Colonic mucosa (tissue), 4 donors: ENCODE data around the gene IFNA21. TPM values are rescaled to one million over a fixed set of nuclear protein-coding genes. Genes with fewer than 3 reads are reported as not detected.
"Not testable (repeated sequence)": the region's sequence is repeated elsewhere in the genome, so short reads cannot be mapped to it uniquely, and the experiment has no call there.

Experiments
- DNase-seq: peaks from one replicate; pipeline ENCODE4 v3.0.0-alpha.2; 2020
- H3K27ac ChIP-seq: fragments of 200-600 bp; one replicate; pipeline ENCODE4 v1.8.0; 2021
- H3K27me3 ChIP-seq: fragments of 200-600 bp; one replicate; pipeline ENCODE4 v1.8.0; 2021
- H3K36me3 ChIP-seq: fragments of 200-600 bp; one replicate; pipeline ENCODE4 v1.8.0; 2021
- H3K4me1 ChIP-seq: fragments of 200-600 bp; one replicate; pipeline ENCODE4 v1.8.0; 2021; ENCODE audit warnings: mild to moderate bottlenecking
- H3K4me3 ChIP-seq: fragments of 200-600 bp; one replicate; pipeline ENCODE4 v1.8.0; 2021
- H3K9ac ChIP-seq, 2 donors: one replicate each; pipeline ENCODE4 v1.7.0; 2013; ENCODE audit warnings: control low read depth in 2 of 2, low read depth in 2 of 2, low read length in 2 of 2
- H3K9me3 ChIP-seq: fragments of 200-600 bp; one replicate; pipeline ENCODE4 v1.8.0; 2021
- intact Hi-C: fragments of 100-400 bp; cut with DNase I; formaldehyde crosslinking; loops from one replicate; pipeline ENCODE4 v1.14.1; 2022
- total RNA-seq, 2 donors: library from RNA; stranded (reverse); fragmentation: NEBNext Ultra II Directional in 1 of 2; extraction: Animal tissue kit (Norgen Biotek cat#: 25700) in 1 of 2; gene quantifications; one replicate each; pipeline ENCODE4 v1.2.1, GENCODE V29; 2021
- TF ChIP-seq, protein P1 (sequence below): fragments of 200-600 bp; IDR thresholded peaks from one replicate; pipeline ENCODE4 v1.8.0; 2022; ENCODE audit warnings: antibody characterized with exemption, mild to moderate bottlenecking
- donor health status: healthy.
- donor health status: DM: no; HTN: no; CAD: no.
- donor health status: DM: no; HTN: no; CAD: no.

The IFNA21 gene
- not detected for total RNA-seq

DNA sequence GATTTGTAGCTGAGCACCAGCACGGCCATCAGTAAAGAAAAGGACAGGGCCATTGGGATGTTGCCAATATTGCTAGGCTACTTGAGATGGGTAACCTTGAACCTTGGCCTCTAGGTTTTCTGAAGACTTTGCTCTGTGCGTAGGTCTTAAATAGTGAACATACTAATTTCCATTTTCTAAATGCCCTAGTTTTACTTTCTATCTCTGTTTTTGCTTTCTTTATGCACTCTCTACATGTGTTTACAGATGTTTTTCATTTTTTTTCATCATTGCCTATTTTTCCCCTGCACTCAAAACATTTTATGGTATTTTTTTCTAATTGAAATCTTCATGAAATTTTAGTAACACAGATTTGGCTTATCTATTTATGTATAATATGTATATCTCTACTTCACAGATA, at the start of gene IFNA21:
Gene IFNA21, minus strand, starts transcription at position 101 of the 400 bp plus-strand sequence. Its CDS starts 48 bp downstream, at position 53.
- DNase-seq, H3K4me1 ChIP-seq, H3K27ac ChIP-seq, H3K36me3 ChIP-seq, intact Hi-C loops, H3K4me3 ChIP-seq, H3K27me3 ChIP-seq, H3K9ac ChIP-seq, H3K9me3 ChIP-seq: not testable (repeated sequence)

DNA sequence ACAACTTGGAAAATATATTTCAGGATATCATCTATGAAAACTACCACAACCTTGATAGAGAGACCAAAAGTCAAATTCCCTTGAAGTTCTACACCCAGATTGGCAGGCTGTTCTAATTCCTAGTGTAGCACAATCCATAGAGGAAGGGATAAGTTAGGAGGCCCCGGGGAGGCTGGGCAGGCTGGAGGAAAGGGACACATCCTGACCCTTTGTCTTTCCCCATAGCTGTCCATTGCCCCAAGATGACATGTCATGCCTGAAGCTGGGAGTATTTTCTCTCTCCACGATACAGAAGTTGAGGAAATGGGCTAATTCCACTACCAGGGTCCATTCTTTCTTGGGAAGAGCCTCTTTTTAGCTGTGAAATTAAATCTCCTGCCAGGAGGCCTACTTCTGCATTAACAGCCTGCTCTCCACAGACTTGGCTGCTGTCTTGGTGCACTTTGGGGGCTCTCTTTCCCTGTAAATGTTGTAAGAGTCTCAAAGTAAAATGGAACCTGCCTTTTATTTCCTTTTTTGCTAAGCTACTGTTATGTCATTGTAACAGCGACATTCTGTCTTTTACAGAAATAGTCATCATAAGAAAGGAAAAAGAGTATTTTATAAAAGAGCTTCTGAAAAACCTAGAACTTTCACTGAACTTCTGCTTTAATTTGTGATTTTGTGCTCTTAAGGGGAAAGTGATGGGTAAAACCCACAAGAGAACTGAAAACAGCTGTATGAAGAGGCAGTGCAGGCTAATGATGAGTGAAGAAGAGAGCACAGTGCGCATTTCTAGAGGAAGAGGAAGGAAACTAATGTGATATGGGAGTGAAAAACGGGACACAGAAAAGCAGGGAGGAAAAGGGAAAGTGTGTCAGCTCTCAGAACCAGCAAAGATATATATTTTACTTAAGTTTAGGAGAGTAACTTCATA, 47.2 kb upstream of the IFNA21 start:
- H3K27me3 ChIP-seq, H3K4me3 ChIP-seq, H3K27ac ChIP-seq, H3K9me3 ChIP-seq, intact Hi-C loops, H3K4me1 ChIP-seq, DNase-seq, H3K36me3 ChIP-seq, H3K9ac ChIP-seq: not testable (repeated sequence)

DNA sequence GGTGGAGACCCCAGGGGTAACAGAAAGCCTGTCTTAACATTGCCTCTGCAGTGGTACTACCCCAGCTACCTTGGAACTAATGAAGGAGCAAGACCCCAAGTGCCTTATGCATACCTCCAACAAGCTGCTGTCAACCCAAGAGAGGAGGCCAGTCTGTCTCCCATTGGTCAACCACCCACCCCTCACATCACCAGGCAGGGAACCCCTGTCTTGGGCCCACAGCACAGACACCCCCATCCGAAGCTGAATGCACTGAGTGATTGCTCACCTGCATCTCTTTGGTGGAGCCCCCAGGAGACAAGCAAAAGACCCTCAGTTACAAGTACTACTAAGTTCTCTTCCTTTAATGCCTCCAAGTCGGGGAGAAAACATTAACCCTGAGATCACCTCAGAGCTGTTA, 45.7 kb upstream of the IFNA21 start:
- H3K27ac ChIP-seq, H3K9me3 ChIP-seq, H3K27me3 ChIP-seq, H3K9ac ChIP-seq, intact Hi-C loops, H3K4me3 ChIP-seq, DNase-seq, H3K4me1 ChIP-seq, H3K36me3 ChIP-seq: not testable (repeated sequence)

DNA sequence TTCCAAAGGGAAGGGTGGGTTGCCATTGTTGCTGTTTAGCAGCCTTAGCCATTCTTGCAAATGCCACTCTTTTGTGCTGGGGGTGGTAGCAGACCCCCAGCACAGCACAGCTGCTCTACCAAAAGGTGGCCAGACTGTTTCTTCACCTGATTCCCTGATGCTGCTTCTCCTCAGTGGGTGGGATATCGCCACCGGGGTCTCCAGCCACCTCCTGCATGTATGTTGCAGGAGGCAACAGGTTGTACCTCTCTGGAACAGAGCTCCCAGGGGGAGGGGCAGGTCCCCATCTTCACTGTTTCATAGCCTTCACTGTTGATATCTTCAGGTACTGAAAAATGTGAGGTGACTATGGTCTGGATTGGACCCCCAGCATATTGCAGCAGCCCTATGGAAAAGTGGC, 44.3 kb upstream of the IFNA21 start:
- not testable (repeated sequence) for H3K36me3 ChIP-seq

DNA sequence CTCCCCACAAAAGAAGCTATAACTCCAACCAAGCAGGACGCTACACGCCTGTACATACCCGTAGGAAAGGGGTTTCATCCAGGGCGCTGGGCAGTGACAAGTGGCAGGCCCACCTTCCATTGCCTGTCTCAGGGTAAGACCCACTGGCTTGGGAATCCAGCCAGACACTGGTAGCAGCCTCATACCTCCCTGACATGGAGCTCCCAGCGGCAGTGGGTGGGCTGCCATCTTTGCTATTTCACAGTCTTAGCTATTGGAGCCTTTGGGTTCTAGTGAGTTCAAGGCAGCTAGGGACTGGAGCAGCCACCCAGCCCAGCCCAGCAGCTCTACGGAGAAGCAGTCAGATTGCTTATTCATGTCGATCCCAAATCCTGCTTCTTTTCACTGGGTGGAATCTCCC, 43.9 kb upstream of the IFNA21 start:
- TF ChIP-seq, protein P1, sequence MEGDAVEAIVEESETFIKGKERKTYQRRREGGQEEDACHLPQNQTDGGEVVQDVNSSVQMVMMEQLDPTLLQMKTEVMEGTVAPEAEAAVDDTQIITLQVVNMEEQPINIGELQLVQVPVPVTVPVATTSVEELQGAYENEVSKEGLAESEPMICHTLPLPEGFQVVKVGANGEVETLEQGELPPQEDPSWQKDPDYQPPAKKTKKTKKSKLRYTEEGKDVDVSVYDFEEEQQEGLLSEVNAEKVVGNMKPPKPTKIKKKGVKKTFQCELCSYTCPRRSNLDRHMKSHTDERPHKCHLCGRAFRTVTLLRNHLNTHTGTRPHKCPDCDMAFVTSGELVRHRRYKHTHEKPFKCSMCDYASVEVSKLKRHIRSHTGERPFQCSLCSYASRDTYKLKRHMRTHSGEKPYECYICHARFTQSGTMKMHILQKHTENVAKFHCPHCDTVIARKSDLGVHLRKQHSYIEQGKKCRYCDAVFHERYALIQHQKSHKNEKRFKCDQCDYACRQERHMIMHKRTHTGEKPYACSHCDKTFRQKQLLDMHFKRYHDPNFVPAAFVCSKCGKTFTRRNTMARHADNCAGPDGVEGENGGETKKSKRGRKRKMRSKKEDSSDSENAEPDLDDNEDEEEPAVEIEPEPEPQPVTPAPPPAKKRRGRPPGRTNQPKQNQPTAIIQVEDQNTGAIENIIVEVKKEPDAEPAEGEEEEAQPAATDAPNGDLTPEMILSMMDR, result no peak
- Histone ChIP-seq H3K9me3 (no peaks in the 10 kb centered on the region), H3K4me1 (no peaks in the 10 kb centered on the region), H3K27ac (no peak overlapping the region), H3K9ac (no peak overlapping the region), H3K36me3 (no peaks in the 10 kb centered on the region), H3K27me3 (no peaks in the 10 kb centered on the region), H3K4me3 (no peak overlapping the region)
- no peak for DNase-seq
- intact Hi-C loops, result no loop called here

More for the DNA sequence above, 44.3 kb upstream of the IFNA21 start:
- H3K4me3 ChIP-seq, H3K4me1 ChIP-seq, DNase-seq, intact Hi-C loops, H3K9me3 ChIP-seq, H3K9ac ChIP-seq, H3K27ac ChIP-seq, H3K27me3 ChIP-seq: not testable (repeated sequence)

DNA sequence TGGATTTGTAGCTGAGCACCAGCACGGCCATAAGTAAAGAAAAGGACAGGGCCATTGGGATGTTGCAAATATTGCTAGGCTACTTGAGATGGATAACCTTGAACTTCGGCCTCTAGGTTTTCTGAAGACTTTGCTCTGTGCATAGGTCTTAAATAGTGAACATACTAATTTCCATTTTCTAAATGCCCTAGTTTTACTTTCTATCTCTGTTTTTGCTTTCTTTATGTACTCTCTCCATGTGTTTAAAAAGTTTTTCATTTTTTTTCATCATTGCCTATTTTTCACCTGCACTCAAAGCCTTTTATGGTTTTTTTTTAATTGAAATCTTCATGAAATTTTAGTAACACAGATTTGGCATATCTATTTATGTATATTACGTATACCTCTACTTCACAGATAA, 40.6 kb upstream of the IFNA21 start, which contains the start of gene IFNA10:
Gene IFNA10, minus strand, starts transcription at position 101 of the 400 bp plus-strand sequence. Its CDS starts 46 bp downstream, at position 55.
- H3K27me3 ChIP-seq, H3K27ac ChIP-seq, H3K9ac ChIP-seq, H3K4me3 ChIP-seq, H3K9me3 ChIP-seq, intact Hi-C loops, H3K4me1 ChIP-seq, DNase-seq, H3K36me3 ChIP-seq: not testable (repeated sequence)

DNA sequence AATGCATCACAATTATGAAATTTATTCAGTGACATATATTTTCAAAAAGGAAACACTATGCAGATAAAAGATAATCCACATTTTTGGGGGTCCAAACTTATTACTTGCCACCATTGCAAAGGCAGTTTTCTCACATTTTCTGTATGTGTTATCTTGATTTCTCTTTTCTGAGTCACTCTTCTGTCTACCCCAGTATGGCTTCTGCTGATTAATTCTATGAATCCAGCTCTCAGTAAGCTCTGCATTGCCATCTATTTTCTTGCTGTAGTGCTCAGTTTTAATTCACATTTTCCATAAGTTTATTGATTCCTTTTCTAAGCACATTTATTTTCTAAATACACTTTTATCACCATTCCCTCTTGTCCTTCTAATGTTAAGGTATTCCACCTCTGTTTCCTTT, 38.7 kb upstream of the IFNA21 start:
- TF ChIP-seq, protein P1, result no peak

DNA sequence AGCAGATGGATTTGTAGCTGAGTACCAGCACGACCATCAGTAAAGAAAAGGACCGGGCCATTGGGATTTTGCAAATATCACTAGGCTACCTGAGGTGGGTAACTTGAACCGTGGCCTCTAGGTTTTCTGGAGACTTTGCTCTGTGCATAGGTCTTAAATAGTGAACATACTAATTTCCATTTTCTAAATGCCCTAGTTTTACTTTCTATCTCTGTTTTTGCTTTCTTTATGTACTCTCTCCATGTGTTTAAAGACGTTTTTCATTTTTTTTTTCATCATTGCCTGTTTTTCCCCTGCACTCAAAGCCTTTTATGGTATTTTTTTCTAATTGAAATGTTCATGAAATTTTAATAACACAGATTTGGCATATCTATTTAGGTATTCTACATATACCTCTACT, 35.6 kb upstream of the IFNA21 start, which contains the start of gene IFNA7:
Gene IFNA7, minus strand, starts transcription at position 101 of the 400 bp plus-strand sequence. Its CDS starts 40 bp downstream, at position 61.
- H3K27me3 ChIP-seq, H3K27ac ChIP-seq, intact Hi-C loops, H3K4me3 ChIP-seq, H3K9ac ChIP-seq, DNase-seq, H3K36me3 ChIP-seq, H3K9me3 ChIP-seq, H3K4me1 ChIP-seq: not testable (repeated sequence)

More for the DNA sequence above, 38.7 kb upstream of the IFNA21 start:
- no peak overlapping the region for H3K9ac ChIP-seq
- no peaks in the 10 kb centered on the region for H3K9me3 ChIP-seq
- H3K27ac ChIP-seq, result no peak overlapping the region
- no peaks in the 10 kb centered on the region for H3K27me3 ChIP-seq
- no peak for DNase-seq
- intact Hi-C loops, result no loop called here
- H3K36me3 ChIP-seq, result no peaks in the 10 kb centered on the region
- H3K4me1 ChIP-seq, result no peaks in the 10 kb centered on the region
- H3K4me3 ChIP-seq, result no peak overlapping the region
